Trophoblast cell (in vitro differentiated cells and primary cell): Measurements from ENCODE around the gene ROR2.
A peak's percentile ranks its signal among the peaks of the same experiment; 100 is the strongest.

Experiments
- DNase-seq, 2 donors: peaks; one replicate each; pipeline ENCODE4 v3.0.0-alpha.2; 2016
- H2AFZ ChIP-seq: 2 replicates; pipeline ENCODE4 v1.6.1; 2013; ENCODE audit warnings: low read length, moderate library complexity, mild to moderate bottlenecking; ENCODE audit not compliant: insufficient read depth, poor library complexity
- H2AK5ac ChIP-seq: 2 replicates; pipeline ENCODE4 v1.6.1; 2013; ENCODE audit warnings: mild to moderate bottlenecking, low read length
- H2BK120ac ChIP-seq: 2 replicates; pipeline ENCODE4 v1.6.1; 2013; ENCODE audit warnings: low read length, mild to moderate bottlenecking, moderate library complexity; ENCODE audit not compliant: insufficient read depth, poor library complexity
- H2BK12ac ChIP-seq: 2 replicates; pipeline ENCODE4 v1.6.1; 2013; ENCODE audit warnings: mild to moderate bottlenecking, low read length, moderate library complexity
- H2BK5ac ChIP-seq: 2 replicates; pipeline ENCODE4 v1.6.1; 2013; ENCODE audit warnings: low read length, low read depth, moderate library complexity, mild to moderate bottlenecking; ENCODE audit not compliant: poor library complexity
- H3K14ac ChIP-seq: 2 replicates; pipeline ENCODE4 v1.6.1; 2013; ENCODE audit warnings: mild to moderate bottlenecking, low read length
- H3K18ac ChIP-seq: 2 replicates; pipeline ENCODE4 v1.6.1; 2013; ENCODE audit warnings: mild to moderate bottlenecking, low read length
- H3K23ac ChIP-seq: 2 replicates; pipeline ENCODE4 v1.6.1; 2013; ENCODE audit warnings: low read length
- H3K27ac ChIP-seq: 2 replicates; pipeline ENCODE4 v1.5.1; 2013; ENCODE audit warnings: low read depth, mild to moderate bottlenecking, inconsistent platforms, low read length, moderate library complexity
- H3K27me3 ChIP-seq: 2 replicates; pipeline ENCODE4 v1.6.1; 2013; ENCODE audit warnings: inconsistent platforms, mild to moderate bottlenecking, low read length, moderate library complexity; ENCODE audit not compliant: insufficient read depth
- H3K36me3 ChIP-seq, 2 experiments: 1 replicate in 1 of 2; 2 replicates in 1 of 2; pipeline ENCODE4 v1.6.1; 2013; ENCODE audit warnings: low read length in 2 of 2, mild to moderate bottlenecking in 2 of 2, moderate library complexity in 1 of 2; ENCODE audit not compliant: insufficient read depth in 2 of 2, control insufficient read depth in 1 of 2
- H3K4ac ChIP-seq: 2 replicates; pipeline ENCODE4 v1.6.1; 2013; ENCODE audit warnings: low read depth, mild to moderate bottlenecking, low read length, moderate library complexity
- H3K4me1 ChIP-seq, 2 experiments: 1 replicate in 1 of 2; 2 replicates in 1 of 2; pipeline ENCODE4 v1.6.1; 2013; ENCODE audit warnings: low read length in 2 of 2, mild to moderate bottlenecking in 2 of 2, moderate library complexity in 1 of 2; ENCODE audit not compliant: insufficient read depth in 2 of 2, control insufficient read depth in 1 of 2
- H3K4me2 ChIP-seq: 2 replicates; pipeline ENCODE4 v1.6.1; 2013; ENCODE audit warnings: inconsistent platforms, mild to moderate bottlenecking, low read length, moderate library complexity
- H3K4me3 ChIP-seq: 2 replicates; pipeline ENCODE4 v1.5.1; 2013; ENCODE audit warnings: mild to moderate bottlenecking, low read depth, low read length, inconsistent platforms
- H3K79me1 ChIP-seq: one replicate; pipeline ENCODE4 v1.6.1; 2013; ENCODE audit warnings: low read length
- H3K79me2 ChIP-seq: 2 replicates; pipeline ENCODE4 v1.6.1; 2013; ENCODE audit warnings: low read length, mild to moderate bottlenecking; ENCODE audit not compliant: control insufficient read depth, insufficient read depth, poor library complexity
- H3K9ac ChIP-seq: 2 replicates; pipeline ENCODE4 v1.6.1; 2013; ENCODE audit warnings: mild to moderate bottlenecking, low read length
- H3K9me3 ChIP-seq: 2 replicates; pipeline ENCODE4 v1.6.1; 2013; ENCODE audit warnings: low read depth, mild to moderate bottlenecking, control low read depth, inconsistent platforms, low read length; ENCODE audit not compliant: insufficient read depth
- H4K12ac ChIP-seq: 2 replicates; pipeline ENCODE4 v1.6.1; 2013; ENCODE audit warnings: low read depth, mild to moderate bottlenecking, low read length, moderate library complexity
- H4K8ac ChIP-seq: 2 replicates; pipeline ENCODE4 v1.6.1; 2013; ENCODE audit warnings: low read depth, mild to moderate bottlenecking, low read length, moderate library complexity
- H4K91ac ChIP-seq: one replicate; pipeline ENCODE4 v1.6.1; 2013; ENCODE audit warnings: low read depth, mild to moderate bottlenecking, low read length, moderate library complexity
- WGBS: extraction: QIAGEN DNeasy Blood & Tissue Kit; methylation state at CpG from one replicate; pipeline ENCODE4 v1.1.7; 2013; ENCODE audit warnings: missing lambda C conversion rate; ENCODE audit not compliant: insufficient read length, insufficient coverage; ENCODE audit errors: extremely low coverage; 5-methylcytosine and 5-hydroxymethylcytosine counted together

Gene ROR2

GRCh38 chr9:91991721-91992341 is 41.8 kb upstream of the ROR2 start:
- Histone ChIP-seq H3K4me3 (no peak overlapping the region), H3K14ac (no peak overlapping the region), H3K23ac (no peak overlapping the region), H3K4ac (no peak overlapping the region), H3K36me3 (no peaks in the 10 kb centered on the region), H2AK5ac (no peak overlapping the region), H3K4me1 (no peaks in the 10 kb centered on the region), H2AFZ (no peak overlapping the region), H2BK12ac (no peak overlapping the region), H4K12ac (no peak overlapping the region), H3K27ac (no peak overlapping the region), H3K18ac (no peak overlapping the region), H2BK120ac (no peak overlapping the region), H2BK5ac (no peak overlapping the region), H4K8ac (no peak overlapping the region), H4K91ac (no peak overlapping the region), H3K4me2 (no peak overlapping the region), H3K79me1 (no peaks in the 10 kb centered on the region), H3K9me3 (no peaks in the 10 kb centered on the region), H3K9ac (no peak overlapping the region), H3K27me3 (no peaks in the 10 kb centered on the region), H3K79me2 (no peaks in the 10 kb centered on the region)
- no peak for DNase-seq
- WGBS, result no CpG with 5 or more reads among the region's 20 CpGs

GRCh38 chr9:91986248-91986647 is 36.2 kb upstream of the ROR2 start:
- Histone ChIP-seq H3K18ac (no peak overlapping the region), H2BK5ac (no peak overlapping the region)

DNA sequence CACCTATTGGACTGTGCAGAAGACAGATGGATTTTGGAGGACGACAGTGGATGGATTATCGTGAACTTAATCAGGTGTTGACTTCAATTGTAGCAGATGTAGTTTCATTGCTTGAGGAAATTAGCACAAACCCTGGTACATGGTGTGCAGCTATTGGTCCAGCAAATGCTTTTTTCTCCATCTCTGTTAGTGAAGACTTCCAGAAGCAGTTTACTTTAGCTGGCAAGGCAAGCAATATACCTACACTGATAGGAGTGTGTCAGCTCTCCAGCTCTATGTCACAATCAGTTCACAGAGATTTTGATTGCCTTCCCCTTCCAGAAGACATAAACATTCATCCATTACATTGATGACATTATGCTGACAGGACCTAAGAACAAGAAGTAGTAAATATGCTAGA is 35.7 kb upstream of the ROR2 start:
- H3K18ac ChIP-seq, result no peak overlapping the region
- no peak overlapping the region for H2AK5ac ChIP-seq
- no peak overlapping the region for H2AFZ ChIP-seq
- H3K79me1 ChIP-seq, result no peaks in the 10 kb centered on the region
- no peak overlapping the region for H3K23ac ChIP-seq
- H3K4me3 ChIP-seq, result no peak overlapping the region
- H4K91ac ChIP-seq, result no peak overlapping the region
- no peaks in the 10 kb centered on the region for H3K36me3 ChIP-seq
- H3K14ac ChIP-seq, result no peak overlapping the region
- no peak for DNase-seq
- H3K4me1 ChIP-seq, result no peaks in the 10 kb centered on the region
- H4K8ac ChIP-seq, result no peak overlapping the region
- H3K9me3 ChIP-seq, result peaks cover 4% of the 10 kb centered on the region
- no peak overlapping the region for H2BK12ac ChIP-seq
- no peak overlapping the region for H2BK120ac ChIP-seq
- WGBS, result no CpG with 5 or more reads among the region's 2 CpGs
- no peak overlapping the region for H3K27ac ChIP-seq
- no peaks in the 10 kb centered on the region for H3K27me3 ChIP-seq
- no peak overlapping the region for H2BK5ac ChIP-seq
- H4K12ac ChIP-seq, result no peak overlapping the region
- no peak overlapping the region for H3K4ac ChIP-seq
- H3K4me2 ChIP-seq, result no peak overlapping the region
- no peaks in the 10 kb centered on the region for H3K79me2 ChIP-seq
- no peak overlapping the region for H3K9ac ChIP-seq

More at GRCh38 chr9:91986248-91986647, 36.2 kb upstream of the ROR2 start:
- Histone ChIP-seq H4K8ac (no peak overlapping the region), H4K12ac (no peak overlapping the region), H3K4me2 (no peak overlapping the region), H3K14ac (no peak overlapping the region), H2BK120ac (no peak overlapping the region), H3K4ac (no peak overlapping the region), H2AFZ (no peak overlapping the region), H3K27ac (no peak overlapping the region), H3K9ac (no peak overlapping the region), H3K4me1 (no peaks in the 10 kb centered on the region), H3K4me3 (no peak overlapping the region), H2BK12ac (no peak overlapping the region), H3K79me1 (no peaks in the 10 kb centered on the region), H4K91ac (no peak overlapping the region), H3K79me2 (no peaks in the 10 kb centered on the region), H3K23ac (no peak overlapping the region), H3K27me3 (no peaks in the 10 kb centered on the region), H3K9me3 (peaks cover 2% of the 10 kb centered on the region), H3K36me3 (no peaks in the 10 kb centered on the region), H2AK5ac (no peak overlapping the region)
- no CpG with 5 or more reads among the region's 2 CpGs for WGBS
- DNase-seq, result no peak

DNA sequence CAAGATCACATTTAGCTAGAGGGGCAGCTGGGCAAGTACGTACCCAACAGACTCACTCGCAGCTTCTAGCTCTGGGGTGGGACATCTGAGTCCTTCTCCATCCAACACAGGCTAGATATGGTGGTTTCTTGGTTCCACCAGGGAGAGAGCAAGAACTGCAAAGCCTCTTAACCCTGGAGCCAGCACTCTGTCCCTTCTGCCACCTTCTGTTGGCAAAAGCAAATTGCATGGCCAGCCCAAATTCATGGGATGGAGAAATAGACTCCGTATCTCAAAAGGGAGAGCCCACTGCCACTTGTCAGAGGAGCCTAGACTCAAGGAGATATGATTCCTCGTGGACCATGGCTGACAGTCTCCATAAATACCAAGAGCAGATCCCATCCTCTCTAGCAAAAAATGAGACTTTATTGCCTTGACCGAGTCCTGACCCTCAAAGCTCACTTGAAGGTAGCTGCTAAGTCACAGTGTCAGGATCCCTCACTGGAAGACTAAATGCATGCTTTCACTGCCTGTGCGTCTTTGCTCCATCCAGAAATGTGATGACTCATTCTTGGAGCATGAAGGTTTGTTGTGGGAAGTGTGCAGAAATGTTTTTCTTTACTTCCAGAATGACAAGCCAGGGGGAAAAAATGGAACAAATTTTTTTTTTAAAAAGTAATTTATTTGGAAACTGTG is 28.8 kb upstream of the ROR2 start:
- Histone ChIP-seq H3K14ac (no peak overlapping the region), H2AFZ (no peak overlapping the region), H3K27me3 (no peaks in the 10 kb centered on the region), H3K79me1 (no peaks in the 10 kb centered on the region), H3K36me3 (no peaks in the 10 kb centered on the region), H3K18ac (no peak overlapping the region), H3K23ac (no peak overlapping the region), H3K9me3 (peaks cover 5% of the 10 kb centered on the region), H4K91ac (no peak overlapping the region), H2AK5ac (no peak overlapping the region), H2BK5ac (no peak overlapping the region), H3K4me2 (peak overlapping the region; percentile 13), H3K4me3 (no peak overlapping the region), H2BK12ac (no peak overlapping the region), H3K4me1 (peaks cover 5% of the 10 kb centered on the region in 2 experiments), H4K12ac (no peak overlapping the region), H3K27ac (peak overlapping the region; percentile 1), H3K4ac (no peak overlapping the region), H4K8ac (no peak overlapping the region), H3K9ac (no peak overlapping the region), H3K79me2 (no peaks in the 10 kb centered on the region), H2BK120ac (no peak overlapping the region)
- WGBS, result no CpG with 5 or more reads among the region's 6 CpGs
- DNase-seq, result peak; percentile 22 to 55
